A549 treated with dexamethasone at 1 μM for 4 hours (cell line): ENCODE results near the gene INS. TPM values are rescaled to one million over a fixed set of nuclear protein-coding genes. Genes with fewer than 3 reads are reported as not detected.

Source experiments
- total RNA-seq: library from RNA; stranded (reverse); fragments of 200-300 nt; extraction: Qiagen RNA extraction; gene quantifications from 5 replicates; pipeline ENCODE4 v1.2.3, GENCODE V29; 2022

The INS gene
- total RNA-seq, result not detected in 5 replicates

GRCh38 chr11:2160736-2161259, at the start of gene INS:
INS (minus strand) TSS chr11:2161209; CDS start chr11:2160971, 238 bp downstream.

GRCh38 chr11:2171591-2172003, 10.6 kb upstream of the INS start, which contains the start of gene TH:
TH (minus strand) TSS chr11:2171815; CDS start chr11:2171786, 29 bp downstream.

GRCh38 chr11:2139123-2139521, 21.9 kb downstream of the INS start, which contains the start of gene IGF2:
IGF2 (minus strand) TSS chr11:2139389; CDS start chr11:2135523, 3,866 bp downstream.

Other genes with a start within 250 kb of the INS start
- 0.15 to 0.25 TPM in 2 of 5 replicates, not detected in the others for gene TNNT3, start 241.5 kb downstream of the INS start, total RNA-seq
- 132 to 153 TPM (median 143 TPM) in 5 replicates for gene MRPL23, start 213.9 kb downstream of the INS start, total RNA-seq
- gene H19, start 163.4 kb downstream of the INS start, total RNA-seq, result 10.4 to 29.9 TPM (median 23.5 TPM) in 5 replicates
- 1.7 to 2.8 TPM (median 2.4 TPM) in 5 replicates for gene IGF2, start 21.8 kb downstream of the INS start, total RNA-seq
- gene TH, start 10.6 kb upstream of the INS start, total RNA-seq, result 0.07 to 0.36 TPM in 2 of 5 replicates, not detected in the others
- 0.04 to 0.05 TPM in 2 of 5 replicates, not detected in the others for gene ASCL2, start 109.4 kb upstream of the INS start, total RNA-seq
- not detected in 5 replicates for gene C11orf21, start 140.7 kb upstream of the INS start, total RNA-seq
- gene TSPAN32, start 140.8 kb upstream of the INS start, total RNA-seq, result not detected in 5 replicates
- gene CD81, start 216.1 kb upstream of the INS start, total RNA-seq, result 298 to 392 TPM (median 381 TPM) in 5 replicates
- gene TSSC4, start 239.5 kb upstream of the INS start, total RNA-seq, result 43.3 to 67.5 TPM (median 60.4 TPM) in 5 replicates